GM06990 (cell line): ENCODE data around the gene IFI44L.

Experiments
- DNase-seq: peaks from one replicate; pipeline ENCODE4 v3.0.0-alpha.2; 2011; ENCODE audit not compliant: insufficient read length; ENCODE audit errors: extremely low read depth
- H3K27me3 ChIP-seq: replicated peaks from 2 replicates; pipeline ENCODE4 v1.6.0; 2011; ENCODE audit warnings: low read length; ENCODE audit not compliant: control insufficient read depth, insufficient read depth
- H3K36me3 ChIP-seq: 2 replicates; pipeline ENCODE4 v1.5.1; 2011; ENCODE audit warnings: low read length; ENCODE audit not compliant: control insufficient read depth, insufficient read depth
- H3K4me3 ChIP-seq: replicated peaks from 2 replicates; pipeline ENCODE4 v1.5.1; 2011; ENCODE audit warnings: low read depth, mild to moderate bottlenecking, control low read depth, low read length
- TF ChIP-seq, protein P1 (sequence below): IDR thresholded peaks from 2 replicates; pipeline ENCODE4 v1.5.1; 2011; ENCODE audit warnings: low read length, control low read depth, mild to moderate bottlenecking, inconsistent platforms; ENCODE audit not compliant: insufficient read depth, poor library complexity, severe bottlenecking

Gene IFI44L

DNA sequence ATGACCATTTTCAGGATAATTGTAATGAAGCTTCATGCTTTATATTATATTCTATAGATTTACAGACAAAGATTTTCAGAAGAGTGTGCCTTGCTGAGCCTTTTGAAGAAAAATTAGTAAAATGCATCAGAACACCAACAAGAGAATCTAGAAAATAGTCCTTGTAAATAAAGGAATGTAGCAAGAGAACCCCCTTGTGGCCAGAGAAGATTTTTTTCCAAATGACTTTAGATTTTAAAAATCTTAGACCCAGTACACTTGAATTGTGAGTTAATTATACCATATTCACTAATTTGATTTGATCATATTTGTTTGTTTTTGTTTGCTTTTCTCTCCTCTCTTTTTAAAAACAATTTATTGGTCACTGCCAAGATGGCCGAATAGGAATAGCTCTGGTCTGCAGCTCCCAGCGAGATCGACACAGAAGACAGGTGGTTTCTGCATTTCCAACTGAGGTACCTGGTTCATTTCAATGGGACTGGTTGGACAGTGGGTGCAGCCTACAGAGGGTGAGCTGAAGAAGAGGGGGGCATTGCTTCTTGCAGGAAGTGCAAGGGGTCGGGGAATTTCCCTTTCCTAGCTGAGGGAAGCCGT is 12.8 kb upstream of the IFI44L start:
- Histone ChIP-seq H3K36me3 (no peaks in the 10 kb centered on the region), H3K4me3 (no peak overlapping the region), H3K27me3 (no peaks in the 10 kb centered on the region)
- TF ChIP-seq, protein P1, sequence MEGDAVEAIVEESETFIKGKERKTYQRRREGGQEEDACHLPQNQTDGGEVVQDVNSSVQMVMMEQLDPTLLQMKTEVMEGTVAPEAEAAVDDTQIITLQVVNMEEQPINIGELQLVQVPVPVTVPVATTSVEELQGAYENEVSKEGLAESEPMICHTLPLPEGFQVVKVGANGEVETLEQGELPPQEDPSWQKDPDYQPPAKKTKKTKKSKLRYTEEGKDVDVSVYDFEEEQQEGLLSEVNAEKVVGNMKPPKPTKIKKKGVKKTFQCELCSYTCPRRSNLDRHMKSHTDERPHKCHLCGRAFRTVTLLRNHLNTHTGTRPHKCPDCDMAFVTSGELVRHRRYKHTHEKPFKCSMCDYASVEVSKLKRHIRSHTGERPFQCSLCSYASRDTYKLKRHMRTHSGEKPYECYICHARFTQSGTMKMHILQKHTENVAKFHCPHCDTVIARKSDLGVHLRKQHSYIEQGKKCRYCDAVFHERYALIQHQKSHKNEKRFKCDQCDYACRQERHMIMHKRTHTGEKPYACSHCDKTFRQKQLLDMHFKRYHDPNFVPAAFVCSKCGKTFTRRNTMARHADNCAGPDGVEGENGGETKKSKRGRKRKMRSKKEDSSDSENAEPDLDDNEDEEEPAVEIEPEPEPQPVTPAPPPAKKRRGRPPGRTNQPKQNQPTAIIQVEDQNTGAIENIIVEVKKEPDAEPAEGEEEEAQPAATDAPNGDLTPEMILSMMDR = peak; percentile 34
- DNase-seq = no peak

DNA sequence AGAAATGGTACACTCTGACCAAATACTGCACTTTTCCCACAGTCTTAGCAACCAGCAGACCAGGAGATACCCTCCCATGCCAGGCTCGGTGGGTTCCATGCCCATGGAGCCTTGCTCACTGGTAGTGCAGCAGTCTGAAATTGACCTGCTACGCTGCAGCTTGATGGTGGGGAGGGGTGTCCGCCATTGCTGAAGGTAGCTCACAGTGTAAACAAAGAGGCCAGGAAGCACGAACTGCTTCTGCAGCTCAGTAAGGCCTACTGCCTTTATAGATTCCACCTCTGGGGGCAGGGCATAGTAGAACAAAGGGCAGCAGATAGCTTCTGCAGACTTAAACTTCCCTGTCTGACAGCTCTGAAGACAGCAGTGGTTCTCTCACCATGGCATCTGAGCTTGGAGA is 12.3 kb upstream of the IFI44L start:
- Histone ChIP-seq H3K4me3 (no peak overlapping the region), H3K27me3 (no peaks in the 10 kb centered on the region), H3K36me3 (no peaks in the 10 kb centered on the region)
- TF ChIP-seq, protein P1 = no peak
- no peak for DNase-seq

DNA sequence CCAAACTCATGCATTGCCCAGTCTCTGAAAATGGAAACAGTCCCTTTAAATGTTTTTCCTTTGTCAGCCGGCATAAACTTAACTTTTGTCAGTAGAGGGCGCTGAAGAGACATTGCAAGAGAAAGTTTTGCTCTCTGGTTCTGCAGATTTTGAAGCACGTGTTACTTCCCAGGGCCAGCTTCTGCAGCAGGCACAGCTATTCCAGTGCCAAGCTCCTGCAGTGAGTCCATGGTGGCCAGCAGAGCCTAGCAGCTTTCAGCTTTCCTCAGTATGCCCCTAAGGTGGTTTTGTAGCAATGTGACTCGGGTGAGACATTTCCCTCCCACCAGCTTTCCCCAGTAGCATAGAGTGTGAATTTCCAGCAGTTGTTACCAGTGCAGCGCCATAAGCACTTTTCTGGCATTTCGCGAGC is 2.6 kb upstream of the IFI44L start:
- Histone ChIP-seq H3K4me3 (no peak overlapping the region), H3K36me3 (no peaks in the 10 kb centered on the region; the same call in 1 of the 2 replicates), H3K27me3 (no peaks in the 10 kb centered on the region)
- DNase-seq = peak; percentile 55
- TF ChIP-seq, protein P1 = peak; percentile 82

DNA sequence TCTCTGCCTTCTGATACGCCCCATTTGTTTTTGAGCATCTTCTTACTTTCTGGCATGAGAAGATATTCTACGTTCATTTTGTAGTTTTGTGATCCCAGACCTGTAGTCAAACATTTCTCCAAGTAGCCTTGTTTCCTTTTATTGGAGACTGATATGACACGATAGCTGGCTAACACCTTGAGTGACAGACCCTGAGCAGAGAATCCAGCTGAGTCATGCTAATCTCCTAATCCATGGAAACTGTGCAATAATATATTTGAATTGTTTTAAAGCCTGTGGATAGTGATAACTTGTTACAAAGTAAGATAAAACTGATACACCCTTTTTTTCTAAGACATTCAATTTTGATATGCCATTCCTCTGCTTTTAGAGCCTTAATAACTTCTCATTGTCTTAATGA is 1.2 kb upstream of the IFI44L start:
- Histone ChIP-seq H3K27me3 (no peaks in the 10 kb centered on the region), H3K4me3 (no peak overlapping the region), H3K36me3 (no peaks in the 10 kb centered on the region; the same call in none of the 2 replicates)
- TF ChIP-seq, protein P1 = no peak
- DNase-seq = no peak

DNA sequence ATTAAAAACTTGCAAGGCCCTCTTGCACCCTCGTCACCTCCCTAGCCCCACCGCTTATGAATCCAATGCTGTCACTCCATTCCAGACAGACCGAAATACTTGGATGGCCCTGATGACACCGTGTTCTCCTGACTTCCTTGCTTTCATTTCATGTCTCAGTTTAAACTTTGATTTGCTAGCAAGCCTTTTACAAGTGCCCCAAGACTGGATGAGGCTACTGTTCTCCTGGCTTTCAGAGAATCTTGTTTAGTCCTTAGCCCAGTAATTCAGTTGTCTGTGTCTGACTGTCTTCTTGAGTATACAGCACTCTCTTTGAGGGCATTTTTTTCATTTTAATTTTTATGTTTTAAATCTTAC is 824 bp upstream of the IFI44L start:
- Histone ChIP-seq H3K4me3 (no peak overlapping the region; the same call in 1 of the 2 replicates), H3K27me3 (no peaks in the 10 kb centered on the region), H3K36me3 (no peaks in the 10 kb centered on the region; the same call in none of the 2 replicates)
- TF ChIP-seq, protein P1 = no peak
- DNase-seq = no peak

DNA sequence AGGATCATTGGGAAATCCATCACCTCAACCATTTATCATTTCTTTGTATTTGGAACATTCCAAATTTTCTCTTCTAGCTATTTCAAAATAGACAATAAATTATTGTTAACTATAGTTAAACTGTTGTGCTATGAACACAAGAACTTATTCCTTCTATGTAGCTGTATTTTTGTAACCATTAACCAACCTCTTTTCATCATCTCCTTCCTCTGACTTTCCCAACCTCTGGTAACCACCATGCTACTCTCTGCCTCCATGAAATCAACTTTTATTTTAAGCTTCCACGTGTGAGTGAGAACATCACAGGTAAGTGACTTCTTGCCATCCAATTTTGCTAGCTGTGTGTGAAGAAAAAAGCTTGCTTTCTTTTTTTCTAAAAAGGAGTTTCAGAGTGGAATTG is 418 bp downstream of the IFI44L start:
- no peaks in the 10 kb centered on the region; the same call in none of the 2 replicates for H3K36me3 ChIP-seq
- DNase-seq = no peak
- H3K4me3 ChIP-seq = peak overlapping the region; percentile 86
- no peaks in the 10 kb centered on the region for H3K27me3 ChIP-seq
- TF ChIP-seq, protein P1 = no peak
